ENCODE data around the gene ADGRL3. TPM values are rescaled to one million over a fixed set of nuclear protein-coding genes. Genes with fewer than 3 reads are reported as not detected.

ADGRL3 gene
- total and polyA plus RNA-seq, 2 donors (not counting 1 experiment from before 2014, with no cell fraction given), result not detected

GRCh38 chr4:61427099-61427817, 227.1 kb downstream of the ADGRL3 start:
- H3K4me1 ChIP-seq (ENCODE audit: control insufficient read depth in 2 of 2, insufficient read depth in 2 of 2, low read length in 2 of 2), result no peaks in the 10 kb centered on the region
- no peak overlapping the region for H3K9ac ChIP-seq (ENCODE audit: low read length)
- H3K36me3 ChIP-seq (replicated peaks in 1 of 2; ENCODE audit: control extremely low read depth in 1 of 2, control insufficient read depth in 1 of 2, extremely low read depth in 1 of 2, insufficient read depth in 2 of 2, low read length in 1 of 2), result no peaks in the 10 kb centered on the region
- H2AFZ ChIP-seq (ENCODE audit: insufficient read depth, low read depth, low read length, poor library complexity, severe bottlenecking), result no peak overlapping the region
- DNase-seq (no peak), ATAC-seq (ENCODE audit: low read depth) (no peak)
- peaks cover 0 to 35% (median 0%) of the 10 kb centered on the region in 3 donors for H3K9me3 ChIP-seq (ENCODE audit: control extremely low read depth in 1 of 3, control insufficient read depth in 2 of 3, insufficient read depth in 1 of 3, low read length in 2 of 3)
- WGBS (ENCODE audit: insufficient coverage), result 85% methylated on average over 6 of the region's 11 CpGs
- H3K27me3 ChIP-seq (replicated peaks in 1 of 4; ENCODE audit: control extremely low read depth in 1 of 4, control insufficient read depth in 3 of 4, insufficient read depth in 4 of 4, low read length in 3 of 4), result no peaks in the 10 kb centered on the region
- Mint-ChIP-seq H3K9me3 (ENCODE audit: insufficient read depth) (peaks cover 6% of the 10 kb centered on the region), H3K4me1 (no peaks in the 10 kb centered on the region), H3K4me3 (no peak overlapping the region), H3K27ac (no peak overlapping the region), H3K27me3 (no peaks in the 10 kb centered on the region)
- H3K27ac ChIP-seq (ENCODE audit: low read length in 2 of 2), result no peak overlapping the region
- ChIA-PET CTCF (no interaction called here), POLR2A (no interaction called here)
- no peak overlapping the region for H3K4me2 ChIP-seq (replicated peaks; ENCODE audit: low read depth, low read length, poor library complexity, severe bottlenecking)
- intact Hi-C loops (cut with micrococcal nuclease), result no loop called here
- TF ChIP-seq EZH2 (IDR thresholded peaks at IDR 0.05; ENCODE audit: borderline replicate concordance, insufficient read depth, low read depth, low read length, poor library complexity, severe bottlenecking) (no peak), CTCF (IDR thresholded peaks at IDR 0.05) (no peak)
- no peaks in the 10 kb centered on the region for H3K79me2 ChIP-seq (ENCODE audit: control insufficient read depth, insufficient read depth, low read length)
- H4K20me1 ChIP-seq (ENCODE audit: control insufficient read depth, insufficient read depth, low read length, poor library complexity, severe bottlenecking), result no peaks in the 10 kb centered on the region
- no peak overlapping the region for H3K4me3 ChIP-seq (ENCODE audit: control extremely low read depth in 1 of 5, extremely low read depth in 1 of 5, insufficient read depth in 1 of 5, low read depth in 2 of 5, low read length in 4 of 5)

DNA sequence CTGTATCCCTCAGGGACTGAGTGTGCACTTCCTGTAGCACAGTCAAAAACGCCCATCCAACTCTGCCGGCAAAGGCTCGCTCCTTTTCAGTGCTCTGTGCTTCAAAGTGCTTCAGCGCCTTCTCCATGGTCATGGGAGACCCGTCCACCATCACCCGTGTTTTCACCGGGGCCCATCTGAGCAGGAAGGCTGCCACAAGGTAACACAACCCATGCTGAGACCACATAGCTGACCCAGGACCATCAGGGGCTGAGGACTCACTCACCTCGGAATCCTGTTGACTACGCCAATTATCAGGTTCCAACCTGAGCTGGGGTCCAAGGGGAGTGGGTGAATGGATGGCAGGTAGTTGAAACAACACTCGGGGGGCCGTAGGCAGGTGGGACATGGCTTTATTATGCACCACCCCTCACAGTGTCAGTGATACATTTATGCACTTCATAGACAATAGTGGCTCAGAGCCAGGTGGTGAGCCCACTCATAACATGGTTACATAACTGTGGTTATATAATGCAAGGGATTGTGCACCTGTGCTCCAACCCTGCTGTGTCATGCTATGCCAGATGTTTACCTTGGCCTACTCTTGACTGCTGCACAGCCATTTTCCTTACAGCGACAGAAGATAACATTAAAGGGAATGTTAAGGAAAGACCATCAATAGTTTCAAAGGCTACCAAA, 227.8 kb downstream of the ADGRL3 start:
- Mint-ChIP-seq H3K9me3 (ENCODE audit: insufficient read depth) (peaks cover 6% of the 10 kb centered on the region), H3K27me3 (no peaks in the 10 kb centered on the region), H3K4me1 (no peaks in the 10 kb centered on the region), H3K27ac (no peak overlapping the region), H3K4me3 (no peak overlapping the region)
- H3K79me2 ChIP-seq (ENCODE audit: control insufficient read depth, insufficient read depth, low read length), result no peaks in the 10 kb centered on the region
- ATAC-seq (ENCODE audit: low read depth) (no peak), DNase-seq (no peak)
- no peaks in the 10 kb centered on the region for H3K4me1 ChIP-seq (ENCODE audit: control insufficient read depth in 2 of 2, insufficient read depth in 2 of 2, low read length in 2 of 2)
- no peak overlapping the region for H2AFZ ChIP-seq (ENCODE audit: insufficient read depth, low read depth, low read length, poor library complexity, severe bottlenecking)
- H3K9ac ChIP-seq (ENCODE audit: low read length), result no peak overlapping the region
- intact Hi-C loops (cut with micrococcal nuclease), result no loop called here
- POLR2A ChIA-PET, result no interaction called here
- CTCF ChIA-PET, result no interaction called here
- H3K27ac ChIP-seq (ENCODE audit: low read length in 2 of 2), result no peak overlapping the region
- no peaks in the 10 kb centered on the region for H3K36me3 ChIP-seq (replicated peaks in 1 of 2; ENCODE audit: control extremely low read depth in 1 of 2, control insufficient read depth in 1 of 2, extremely low read depth in 1 of 2, insufficient read depth in 2 of 2, low read length in 1 of 2)
- H4K20me1 ChIP-seq (ENCODE audit: control insufficient read depth, insufficient read depth, low read length, poor library complexity, severe bottlenecking), result no peaks in the 10 kb centered on the region
- H3K4me2 ChIP-seq (replicated peaks; ENCODE audit: low read depth, low read length, poor library complexity, severe bottlenecking), result no peak overlapping the region
- no peaks in the 10 kb centered on the region for H3K27me3 ChIP-seq (replicated peaks in 1 of 4; ENCODE audit: control extremely low read depth in 1 of 4, control insufficient read depth in 3 of 4, insufficient read depth in 4 of 4, low read length in 3 of 4)
- H3K4me3 ChIP-seq (ENCODE audit: control extremely low read depth in 1 of 5, extremely low read depth in 1 of 5, insufficient read depth in 1 of 5, low read depth in 2 of 5, low read length in 4 of 5), result no peak overlapping the region
- 93% methylated on average over 7 of the region's 12 CpGs for WGBS (ENCODE audit: insufficient coverage)
- peaks cover 0 to 35% (median 0%) of the 10 kb centered on the region in 3 donors for H3K9me3 ChIP-seq (ENCODE audit: control extremely low read depth in 1 of 3, control insufficient read depth in 2 of 3, insufficient read depth in 1 of 3, low read length in 2 of 3)
- TF ChIP-seq CTCF (IDR thresholded peaks at IDR 0.05), result no peak
- TF ChIP-seq EZH2 (IDR thresholded peaks at IDR 0.05; ENCODE audit: borderline replicate concordance, insufficient read depth, low read depth, low read length, poor library complexity, severe bottlenecking), result no peak

Measured in B cell (primary cell).